Endothelial cell of umbilical vein (primary cell): ENCODE measurements around the gene LIAS.

ENCODE experiments used
- CTCF ChIP-seq, 2 donors: IDR thresholded peaks; 1 replicate in 1 of 2; 2 replicates in 1 of 2; pipeline ENCODE4 v1.5.1; 2011; ENCODE audit warnings: low read length in 2 of 2, mild to moderate bottlenecking in 2 of 2, moderate library complexity in 2 of 2, control low read depth in 1 of 2, inconsistent platforms in 1 of 2, low read depth in 1 of 2; ENCODE audit not compliant: insufficient read depth in 1 of 2; ENCODE audit errors: extremely low read depth in 1 of 2
- MYC ChIP-seq: IDR thresholded peaks from one replicate; pipeline ENCODE4 v1.6.1; 2011; ENCODE audit warnings: mild to moderate bottlenecking, low read depth, low read length
- POLR2A ChIP-seq: IDR thresholded peaks from 2 replicates; pipeline ENCODE4 v1.6.1; 2012; ENCODE audit warnings: low read depth, mild to moderate bottlenecking, control low read depth, low read length

GRCh38 chr4:39446483-39446841 is 12.4 kb upstream of the LIAS start:
- TF ChIP-seq CTCF (IDR thresholded peaks at IDR 0.05; ENCODE audit: extremely low read depth in 1 of 2, insufficient read depth in 1 of 2, low read depth in 1 of 2, low read length in 2 of 2) (no peak), POLR2A (no peak), MYC (no peak)
